Islet of Langerhans (tissue), 1 donor: ENCODE results near the gene USP36.
"Not testable (repeated sequence)": the region's sequence is repeated elsewhere in the genome, so short reads cannot be mapped to it uniquely, and the experiment has no call there.

Source experiments
- FAIRE-seq: peaks from one replicate; lab custom pipeline; 2011; peaks lifted over from hg19 to GRCh38; lab: Jason Lieb, UNC

The USP36 gene

GRCh38 chr17:78840780-78841611 lies at the start of gene USP36:
USP36 (minus strand) TSS chr17:78840814; CDS start chr17:78836363, 4,451 bp downstream.
- no peak for FAIRE-seq

GRCh38 chr17:78890096-78890495 lies 49.5 kb upstream of the USP36 start:
- not testable (repeated sequence) for FAIRE-seq

GRCh38 chr17:78889531-78889930 lies 48.9 kb upstream of the USP36 start:
- peak; percentile 30 for FAIRE-seq

GRCh38 chr17:78888941-78889518 lies 48.4 kb upstream of the USP36 start:
- no peak for FAIRE-seq

- FAIRE-seq, result no peak
These were observed 46.3 kb upstream of the USP36 start for GRCh38 chr17:78886954-78887353.

GRCh38 chr17:78885956-78886355 lies 45.3 kb upstream of the USP36 start:
- no peak for FAIRE-seq

- no peak for FAIRE-seq
These were observed 44.5 kb upstream of the USP36 start for GRCh38 chr17:78884876-78885667.

- no peak for FAIRE-seq
These were observed 43.7 kb upstream of the USP36 start for GRCh38 chr17:78884148-78884825.

GRCh38 chr17:78883533-78884131 lies 43.0 kb upstream of the USP36 start:
- FAIRE-seq, result no peak

- no peak for FAIRE-seq
These were observed 42.5 kb upstream of the USP36 start for GRCh38 chr17:78883089-78883532.

GRCh38 chr17:78882540-78883088 lies 42.0 kb upstream of the USP36 start:
- no peak for FAIRE-seq

GRCh38 chr17:78879635-78880186 lies 39.1 kb upstream of the USP36 start:
- no peak for FAIRE-seq

GRCh38 chr17:78878871-78879527 lies 38.4 kb upstream of the USP36 start:
- FAIRE-seq, result no peak

GRCh38 chr17:78878261-78878660 lies 37.6 kb upstream of the USP36 start:
- no peak for FAIRE-seq

GRCh38 chr17:78876954-78877517 lies 36.4 kb upstream of the USP36 start:
- FAIRE-seq, result not testable (repeated sequence)

GRCh38 chr17:78876094-78876597 lies 35.5 kb upstream of the USP36 start:
- no peak for FAIRE-seq

- FAIRE-seq, result no peak
These were observed 34.9 kb upstream of the USP36 start for GRCh38 chr17:78875363-78876093.

- FAIRE-seq, result no peak
These were observed 33.1 kb upstream of the USP36 start for GRCh38 chr17:78873519-78874340.

GRCh38 chr17:78872486-78872885 lies 31.9 kb upstream of the USP36 start:
- no peak for FAIRE-seq
